ENCODE measurements around the gene CLEC5A. TPM values are rescaled to one million over a fixed set of nuclear protein-coding genes. Genes with fewer than 3 reads are reported as not detected.

Gene CLEC5A
- total RNA-seq, 1 experiment from 2014 or later, result not detected

DNA sequence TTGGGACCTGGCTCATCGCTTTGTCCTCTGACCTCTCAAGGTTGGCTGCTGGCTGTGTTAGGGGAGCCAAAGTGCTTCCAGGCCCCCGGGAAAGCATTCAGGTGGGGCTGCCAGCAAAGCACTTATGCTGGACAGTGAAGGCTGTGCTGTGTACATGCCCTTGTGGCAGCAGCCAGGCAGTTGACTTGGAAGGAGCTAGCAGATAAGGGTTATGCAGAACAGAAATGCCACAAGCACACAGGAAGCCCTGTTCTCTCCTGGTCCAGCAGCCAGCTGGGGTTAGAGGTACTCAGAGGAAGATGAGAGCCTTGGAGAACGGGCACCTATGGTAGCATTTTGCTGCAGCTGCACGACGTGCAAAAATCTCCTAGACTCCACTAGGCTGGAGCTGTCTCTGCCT lies 65.8 kb downstream of the CLEC5A start:
- POLR2A ChIA-PET, result no interaction called here
- in situ Hi-C loops (cut with HindIII; ENCODE audit: low pct_unique_long_range_greater_than_20kb, low sequenced_read_pairs) (no loop called here), intact Hi-C loops (cut with micrococcal nuclease; ENCODE audit: unreplicated experiment) (no loop called here)
- Histone ChIP-seq H3K36me3 (ENCODE audit: control insufficient read depth, insufficient read depth, low read length) (no peaks in the 10 kb centered on the region), H3K27ac (ENCODE audit: low read length) (no peak overlapping the region), H3K4me1 (ENCODE audit: control insufficient read depth, insufficient read depth, low read length) (no peaks in the 10 kb centered on the region), H3K9me3 (ENCODE audit: control insufficient read depth, insufficient read depth, low read depth, low read length) (no peaks in the 10 kb centered on the region), H3K4me3 (ENCODE audit: low read depth in 2 of 2, low read length in 2 of 2) (no peak overlapping the region), H3K27me3 (ENCODE audit: control insufficient read depth, insufficient read depth, low read length) (no peaks in the 10 kb centered on the region)
- DNase-seq (ENCODE audit: low read depth, low spot score) (no peak), ATAC-seq (no peak)
- BruUV-seq (replicated peaks), result no TSS peak
- CTCF ChIA-PET, result no interaction called here
- TF ChIP-seq POLR2AphosphoS5 (IDR thresholded peaks at IDR 0.05; ENCODE audit: low read depth, low read length) (no peak), TCF7L2 (IDR thresholded peaks at IDR 0.05; ENCODE audit: low read depth, low read length) (no peak), SIN3A (IDR thresholded peaks at IDR 0.05; ENCODE audit: borderline replicate concordance, insufficient read depth, low read depth, low read length) (no peak), REST (IDR thresholded peaks at IDR 0.05; ENCODE audit: insufficient read depth in 1 of 2, low read depth in 2 of 2, low read length in 1 of 2) (no peak)
- TF ChIP-seq, protein P1, sequence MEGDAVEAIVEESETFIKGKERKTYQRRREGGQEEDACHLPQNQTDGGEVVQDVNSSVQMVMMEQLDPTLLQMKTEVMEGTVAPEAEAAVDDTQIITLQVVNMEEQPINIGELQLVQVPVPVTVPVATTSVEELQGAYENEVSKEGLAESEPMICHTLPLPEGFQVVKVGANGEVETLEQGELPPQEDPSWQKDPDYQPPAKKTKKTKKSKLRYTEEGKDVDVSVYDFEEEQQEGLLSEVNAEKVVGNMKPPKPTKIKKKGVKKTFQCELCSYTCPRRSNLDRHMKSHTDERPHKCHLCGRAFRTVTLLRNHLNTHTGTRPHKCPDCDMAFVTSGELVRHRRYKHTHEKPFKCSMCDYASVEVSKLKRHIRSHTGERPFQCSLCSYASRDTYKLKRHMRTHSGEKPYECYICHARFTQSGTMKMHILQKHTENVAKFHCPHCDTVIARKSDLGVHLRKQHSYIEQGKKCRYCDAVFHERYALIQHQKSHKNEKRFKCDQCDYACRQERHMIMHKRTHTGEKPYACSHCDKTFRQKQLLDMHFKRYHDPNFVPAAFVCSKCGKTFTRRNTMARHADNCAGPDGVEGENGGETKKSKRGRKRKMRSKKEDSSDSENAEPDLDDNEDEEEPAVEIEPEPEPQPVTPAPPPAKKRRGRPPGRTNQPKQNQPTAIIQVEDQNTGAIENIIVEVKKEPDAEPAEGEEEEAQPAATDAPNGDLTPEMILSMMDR (IDR thresholded peaks at IDR 0.05), result no peak

DNA sequence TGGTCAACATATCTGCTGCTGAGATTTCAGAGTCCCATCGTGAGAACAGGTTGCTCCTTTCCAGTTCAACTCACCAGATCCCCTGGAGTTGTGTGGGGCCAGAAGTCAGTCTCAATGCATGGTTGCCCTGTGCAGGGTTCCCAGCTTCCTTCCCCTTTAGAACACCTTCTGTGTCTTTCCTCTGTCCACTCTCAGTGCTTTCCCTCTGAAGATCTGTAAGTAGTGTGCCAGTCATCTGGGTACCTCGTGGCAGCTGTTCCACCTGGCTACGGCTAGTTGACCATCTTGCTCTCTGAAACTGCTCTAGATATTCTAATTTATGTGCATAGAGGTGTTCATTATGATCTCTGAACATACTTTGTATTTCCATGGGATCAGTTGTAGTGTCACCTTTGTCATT lies 69.4 kb downstream of the CLEC5A start:
- CTCF ChIA-PET, result no interaction called here
- BruUV-seq (replicated peaks), result no TSS peak
- POLR2A ChIA-PET, result no interaction called here

More for the DNA sequence above, 69.4 kb downstream of the CLEC5A start:
- no peaks in the 10 kb centered on the region for H3K4me1 ChIP-seq (ENCODE audit: control insufficient read depth, insufficient read depth, low read length)
- H3K27ac ChIP-seq (ENCODE audit: low read length), result no peak overlapping the region
- ATAC-seq (no peak), DNase-seq (ENCODE audit: low read depth, low spot score) (no peak)
- no peak overlapping the region for H3K4me3 ChIP-seq (ENCODE audit: low read depth in 2 of 2, low read length in 2 of 2)
- no peaks in the 10 kb centered on the region for H3K9me3 ChIP-seq (ENCODE audit: control insufficient read depth, insufficient read depth, low read depth, low read length)
- TF ChIP-seq REST (IDR thresholded peaks at IDR 0.05; ENCODE audit: insufficient read depth in 1 of 2, low read depth in 2 of 2, low read length in 1 of 2) (no peak), TCF7L2 (IDR thresholded peaks at IDR 0.05; ENCODE audit: low read depth, low read length) (no peak), SIN3A (IDR thresholded peaks at IDR 0.05; ENCODE audit: borderline replicate concordance, insufficient read depth, low read depth, low read length) (no peak), POLR2AphosphoS5 (IDR thresholded peaks at IDR 0.05; ENCODE audit: low read depth, low read length) (no peak)
- TF ChIP-seq, protein P1 (IDR thresholded peaks at IDR 0.05), result no peak
- intact Hi-C loops (cut with micrococcal nuclease; ENCODE audit: unreplicated experiment) (no loop called here), in situ Hi-C loops (cut with HindIII; ENCODE audit: low pct_unique_long_range_greater_than_20kb, low sequenced_read_pairs) (no loop called here)
- no peaks in the 10 kb centered on the region for H3K36me3 ChIP-seq (ENCODE audit: control insufficient read depth, insufficient read depth, low read length)
- no peaks in the 10 kb centered on the region for H3K27me3 ChIP-seq (ENCODE audit: control insufficient read depth, insufficient read depth, low read length)

Other genes with a start within 250 kb of the CLEC5A start
- gene DENND11, start 244.8 kb downstream of the CLEC5A start, total RNA-seq (2021; ENCODE audit: unreplicated experiment), result 10.4 TPM
- gene WEE2, start 238.6 kb downstream of the CLEC5A start, total RNA-seq (2021; ENCODE audit: unreplicated experiment), result not detected
- gene SSBP1, start 208.6 kb downstream of the CLEC5A start, total RNA-seq (2021; ENCODE audit: unreplicated experiment), result 174 TPM
- 0.49 TPM for gene TAS2R3, start 182.9 kb downstream of the CLEC5A start, total RNA-seq (2021; ENCODE audit: unreplicated experiment)
- gene TAS2R4, start 170.3 kb downstream of the CLEC5A start, total RNA-seq (2021; ENCODE audit: unreplicated experiment), result 0.57 TPM
- gene TAS2R5, start 156.8 kb downstream of the CLEC5A start, total RNA-seq (2021; ENCODE audit: unreplicated experiment), result 0.77 TPM
- gene PRSS37, start 105.5 kb downstream of the CLEC5A start, total RNA-seq (2021; ENCODE audit: unreplicated experiment), result not detected
- not detected for gene OR9A4, start 30.6 kb downstream of the CLEC5A start, total RNA-seq (2021; ENCODE audit: unreplicated experiment)
- not detected for gene TAS2R38, start 26.8 kb upstream of the CLEC5A start, total RNA-seq (2021; ENCODE audit: unreplicated experiment)
- 0.03 TPM for gene MGAM, start 48.9 kb upstream of the CLEC5A start, total RNA-seq (2021; ENCODE audit: unreplicated experiment)
- 0.10 TPM for gene MGAM2, start 164.7 kb upstream of the CLEC5A start, total RNA-seq (2021; ENCODE audit: unreplicated experiment)